ENCODE results near the gene RXRA.

RXRA gene

DNA sequence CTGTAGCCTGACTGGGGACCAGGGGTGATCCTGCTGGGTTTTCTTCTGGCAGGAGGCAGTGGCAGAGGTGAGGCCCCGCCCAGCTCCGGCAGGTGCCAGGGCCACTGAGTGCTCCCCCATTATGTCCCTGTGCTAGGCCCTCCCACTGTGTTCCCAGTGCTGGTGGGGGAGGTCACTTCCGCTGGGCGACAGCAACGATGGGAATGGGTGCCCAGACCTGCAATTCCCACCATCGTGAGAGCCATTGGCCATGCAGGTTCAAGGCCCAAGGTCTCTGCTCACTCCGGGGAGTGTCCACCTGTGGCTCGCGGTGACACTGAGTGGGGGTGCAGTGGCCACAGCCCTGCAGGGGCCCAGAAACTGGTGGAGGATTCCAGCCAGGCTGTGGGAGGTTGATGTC, 98.6 kb downstream of the RXRA start:
- TF ChIP-seq, protein P1, sequence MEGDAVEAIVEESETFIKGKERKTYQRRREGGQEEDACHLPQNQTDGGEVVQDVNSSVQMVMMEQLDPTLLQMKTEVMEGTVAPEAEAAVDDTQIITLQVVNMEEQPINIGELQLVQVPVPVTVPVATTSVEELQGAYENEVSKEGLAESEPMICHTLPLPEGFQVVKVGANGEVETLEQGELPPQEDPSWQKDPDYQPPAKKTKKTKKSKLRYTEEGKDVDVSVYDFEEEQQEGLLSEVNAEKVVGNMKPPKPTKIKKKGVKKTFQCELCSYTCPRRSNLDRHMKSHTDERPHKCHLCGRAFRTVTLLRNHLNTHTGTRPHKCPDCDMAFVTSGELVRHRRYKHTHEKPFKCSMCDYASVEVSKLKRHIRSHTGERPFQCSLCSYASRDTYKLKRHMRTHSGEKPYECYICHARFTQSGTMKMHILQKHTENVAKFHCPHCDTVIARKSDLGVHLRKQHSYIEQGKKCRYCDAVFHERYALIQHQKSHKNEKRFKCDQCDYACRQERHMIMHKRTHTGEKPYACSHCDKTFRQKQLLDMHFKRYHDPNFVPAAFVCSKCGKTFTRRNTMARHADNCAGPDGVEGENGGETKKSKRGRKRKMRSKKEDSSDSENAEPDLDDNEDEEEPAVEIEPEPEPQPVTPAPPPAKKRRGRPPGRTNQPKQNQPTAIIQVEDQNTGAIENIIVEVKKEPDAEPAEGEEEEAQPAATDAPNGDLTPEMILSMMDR (conservative IDR thresholded peaks at IDR 0.05; ENCODE audit: control insufficient read depth, insufficient read depth, low read depth, low read length), result no peak
- no peak overlapping the region for H3K4me3 ChIP-seq (ENCODE audit: control insufficient read depth, low read depth, low read length)
- no peak for DNase-seq (ENCODE audit: low read depth)

DNA sequence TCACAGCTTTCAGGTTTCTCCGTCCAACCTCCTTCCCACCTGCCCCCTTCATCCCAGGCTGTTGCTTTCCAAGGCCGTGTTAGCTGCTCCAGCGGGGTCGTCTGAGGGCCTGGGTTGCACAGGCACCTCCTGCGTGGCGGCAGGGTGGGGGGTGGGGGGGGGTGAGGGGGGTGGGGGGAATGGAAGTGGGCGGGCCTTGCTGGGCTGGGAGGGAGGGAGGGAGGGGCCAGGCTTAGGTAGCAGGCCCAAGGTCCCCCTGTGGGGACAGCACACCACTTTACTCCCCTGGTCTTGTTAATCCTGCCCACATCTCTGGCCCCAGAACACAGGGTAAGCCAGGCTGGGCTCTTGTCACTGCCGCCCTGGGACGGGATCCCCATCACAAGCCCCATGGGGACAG, 99.1 kb downstream of the RXRA start:
- no peak for DNase-seq (ENCODE audit: low read depth)
- TF ChIP-seq, protein P1 (conservative IDR thresholded peaks at IDR 0.05; ENCODE audit: control insufficient read depth, insufficient read depth, low read depth, low read length), result no peak
- no peak overlapping the region for H3K4me3 ChIP-seq (ENCODE audit: control insufficient read depth, low read depth, low read length)

DNA sequence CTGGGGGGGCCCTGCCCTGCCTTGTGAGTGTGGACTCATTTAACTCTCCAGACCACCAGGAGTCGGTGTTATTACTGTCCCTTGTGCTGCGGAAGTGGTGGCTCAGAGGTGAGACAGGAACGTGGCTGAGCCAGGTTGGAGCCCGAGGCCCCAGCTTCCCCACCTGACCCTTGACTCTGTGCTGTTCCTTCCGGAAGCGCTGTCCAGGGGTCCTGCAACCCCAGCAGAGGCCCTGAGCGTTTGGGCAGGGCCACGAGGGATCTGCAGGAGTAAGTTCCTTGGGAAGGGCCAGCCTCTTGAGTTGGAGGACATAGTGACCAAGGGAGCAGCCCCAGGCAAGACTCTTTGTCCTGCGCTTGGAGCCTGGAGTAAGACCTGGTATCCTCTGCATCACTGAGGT, 99.6 kb downstream of the RXRA start:
- DNase-seq (ENCODE audit: low read depth), result no peak
- TF ChIP-seq, protein P1 (conservative IDR thresholded peaks at IDR 0.05; ENCODE audit: control insufficient read depth, insufficient read depth, low read depth, low read length), result no peak
- no peak overlapping the region for H3K4me3 ChIP-seq (ENCODE audit: control insufficient read depth, low read depth, low read length)

DNA sequence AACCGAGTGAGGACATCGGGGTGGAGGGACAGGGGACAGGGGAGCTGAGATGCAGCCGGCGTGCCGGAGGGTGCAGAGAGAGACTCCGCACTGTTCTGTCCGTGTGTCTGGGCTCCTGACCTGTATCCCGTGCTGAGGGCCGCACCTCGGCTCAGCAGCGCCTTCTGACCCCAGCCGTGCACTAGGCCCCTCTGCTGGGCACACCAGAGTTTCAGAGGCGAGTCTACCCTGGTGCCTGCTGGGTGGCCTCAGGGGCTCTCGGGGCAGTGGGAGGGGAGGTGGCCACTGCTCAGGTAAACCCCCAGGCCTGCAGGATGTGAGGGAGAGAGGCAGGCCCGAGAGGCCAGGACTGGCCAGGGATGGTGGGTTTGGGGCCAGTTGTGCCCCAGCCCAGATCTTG, 100.2 kb downstream of the RXRA start:
- TF ChIP-seq, protein P1 (conservative IDR thresholded peaks at IDR 0.05; ENCODE audit: control insufficient read depth, insufficient read depth, low read depth, low read length), result no peak
- no peak for DNase-seq (ENCODE audit: low read depth)
- H3K4me3 ChIP-seq (ENCODE audit: control insufficient read depth, low read depth, low read length), result no peak overlapping the region

DNA sequence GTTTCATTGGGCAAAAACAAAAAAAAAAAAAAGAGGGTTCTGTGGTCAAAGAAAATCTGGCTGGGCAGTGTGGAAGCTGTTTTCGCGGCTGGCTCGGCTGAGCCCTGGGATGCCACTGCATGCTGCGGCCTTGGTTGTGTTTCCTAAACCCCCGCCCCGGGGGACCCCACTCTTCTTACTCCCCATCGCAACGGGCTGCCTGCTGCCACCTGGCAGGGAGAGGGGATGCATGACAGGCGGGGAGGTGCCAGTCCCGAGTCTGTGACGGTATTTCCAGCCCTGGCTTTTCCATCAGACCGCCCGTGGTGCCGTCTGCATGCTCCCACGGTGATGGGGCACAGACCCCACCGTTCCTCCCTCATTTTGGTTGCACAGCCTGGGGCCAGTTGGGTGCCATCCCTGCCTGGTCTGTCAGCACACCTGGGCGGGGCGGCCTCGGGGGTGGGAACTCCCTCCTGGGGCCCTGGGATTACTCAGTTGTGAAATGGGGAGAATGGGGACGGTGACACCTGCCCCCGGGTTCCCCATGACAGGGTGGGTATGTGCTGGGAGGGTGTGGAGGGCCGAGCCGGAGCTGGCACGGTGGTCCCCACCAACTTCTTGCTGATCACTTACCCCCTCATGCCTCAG, 101.0 kb downstream of the RXRA start:
- H3K4me3 ChIP-seq (ENCODE audit: control insufficient read depth, low read depth, low read length), result no peak overlapping the region
- no peak for DNase-seq (ENCODE audit: low read depth)
- TF ChIP-seq, protein P1 (conservative IDR thresholded peaks at IDR 0.05; ENCODE audit: control insufficient read depth, insufficient read depth, low read depth, low read length), result no peak

DNA sequence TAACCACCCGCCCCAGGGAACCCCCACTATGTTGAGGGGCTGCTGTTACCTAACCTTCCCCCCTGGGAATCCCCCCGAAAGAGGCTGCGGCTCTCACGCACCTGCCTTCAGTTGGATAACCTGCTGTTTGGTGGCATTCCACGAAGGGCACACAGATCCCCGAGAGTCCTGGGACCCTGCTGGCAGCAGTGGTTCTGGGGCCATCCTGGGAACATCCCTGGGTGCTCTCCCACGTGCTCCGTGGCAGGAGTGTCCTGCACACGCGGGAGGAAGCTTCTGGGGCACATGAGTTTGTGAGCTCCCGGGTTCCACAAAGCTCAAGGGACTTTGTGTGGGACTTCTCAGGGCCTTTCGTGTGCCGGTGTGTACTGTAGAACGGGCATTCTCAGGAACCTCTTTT, 102.3 kb downstream of the RXRA start:
- DNase-seq (ENCODE audit: low read depth), result no peak
- TF ChIP-seq, protein P1 (conservative IDR thresholded peaks at IDR 0.05; ENCODE audit: control insufficient read depth, insufficient read depth, low read depth, low read length), result no peak
- H3K4me3 ChIP-seq (ENCODE audit: control insufficient read depth, low read depth, low read length), result no peak overlapping the region

DNA sequence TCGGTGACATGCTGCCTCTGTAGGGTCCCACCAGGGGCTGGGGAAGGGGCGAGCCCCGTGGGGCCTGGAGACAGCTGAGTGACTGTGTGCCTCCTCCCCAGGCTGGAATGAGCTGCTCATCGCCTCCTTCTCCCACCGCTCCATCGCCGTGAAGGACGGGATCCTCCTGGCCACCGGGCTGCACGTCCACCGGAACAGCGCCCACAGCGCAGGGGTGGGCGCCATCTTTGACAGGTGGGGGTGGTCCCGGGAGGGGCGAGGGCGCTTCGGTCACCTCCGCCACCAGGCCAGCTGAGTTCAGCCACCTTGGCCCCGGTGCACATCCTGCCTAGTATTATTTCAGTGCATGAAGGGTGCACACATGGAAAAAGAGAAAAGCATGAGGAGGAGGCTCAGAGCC, 102.8 kb downstream of the RXRA start:
- no peak overlapping the region for H3K4me3 ChIP-seq (ENCODE audit: control insufficient read depth, low read depth, low read length)
- TF ChIP-seq, protein P1 (conservative IDR thresholded peaks at IDR 0.05; ENCODE audit: control insufficient read depth, insufficient read depth, low read depth, low read length), result no peak
- DNase-seq (ENCODE audit: low read depth), result no peak
